H9 (cell line): ENCODE data around the gene TTC29. TPM values are rescaled to one million over a fixed set of nuclear protein-coding genes. Genes with fewer than 3 reads are reported as not detected.
"Not testable (repeated sequence)": the region's sequence is repeated elsewhere in the genome, so short reads cannot be mapped to it uniquely, and the experiment has no call there.

ENCODE experiments used
- DNase-seq: peaks from one replicate; pipeline ENCODE4 v3.0.0-alpha.2; 2017
- H2AFZ ChIP-seq: one replicate; pipeline ENCODE4 v1.6.1; 2013; ENCODE audit warnings: mild to moderate bottlenecking, low read length, control low read depth, moderate library complexity
- H2AK5ac ChIP-seq: 2 replicates; pipeline ENCODE4 v1.6.1; 2013; ENCODE audit warnings: low read length, control low read depth, mixed read lengths; ENCODE audit not compliant: insufficient read length
- H2BK120ac ChIP-seq: one replicate; pipeline ENCODE4 v1.6.1; 2013; ENCODE audit warnings: low read depth, mild to moderate bottlenecking, low read length, control low read depth, inconsistent platforms; ENCODE audit not compliant: poor library complexity, severe bottlenecking
- H2BK12ac ChIP-seq: 2 replicates; pipeline ENCODE4 v1.6.1; 2013; ENCODE audit warnings: low read length, control low read depth, mixed read lengths, low read depth; ENCODE audit not compliant: insufficient read length
- H2BK15ac ChIP-seq: 2 replicates; pipeline ENCODE4 v1.6.1; 2013; ENCODE audit warnings: low read depth, low read length, control low read depth
- H2BK20ac ChIP-seq: one replicate; pipeline ENCODE4 v1.6.1; 2013; ENCODE audit warnings: low read depth, mild to moderate bottlenecking, low read length, control low read depth, inconsistent platforms; ENCODE audit not compliant: poor library complexity, severe bottlenecking
- H2BK5ac ChIP-seq: 2 replicates; pipeline ENCODE4 v1.6.1; 2013; ENCODE audit warnings: low read length, control low read depth, mixed read lengths; ENCODE audit not compliant: insufficient read length
- H3K14ac ChIP-seq: 2 replicates; pipeline ENCODE4 v1.6.1; 2013; ENCODE audit warnings: low read length, control low read depth; ENCODE audit not compliant: insufficient read depth
- H3K18ac ChIP-seq: 2 replicates; pipeline ENCODE4 v1.6.1; 2013; ENCODE audit warnings: low read depth, mild to moderate bottlenecking, mixed read lengths, low read length, control low read depth; ENCODE audit not compliant: insufficient read length
- H3K23ac ChIP-seq: 2 replicates; pipeline ENCODE4 v1.6.1; 2013; ENCODE audit warnings: low read length, control low read depth, mixed read lengths, low read depth; ENCODE audit not compliant: insufficient read length
- H3K23me2 ChIP-seq: 2 replicates; pipeline ENCODE4 v1.6.1; 2013; ENCODE audit warnings: low read depth, mild to moderate bottlenecking, mixed read lengths, low read length, control low read depth; ENCODE audit not compliant: insufficient read length, poor library complexity, severe bottlenecking
- H3K27ac ChIP-seq: 2 replicates; pipeline ENCODE4 v1.5.1; 2013; ENCODE audit warnings: low read length, control low read depth, mixed read lengths, low read depth; ENCODE audit not compliant: insufficient read length
- H3K27me3 ChIP-seq: 2 replicates; pipeline ENCODE4 v1.6.1; 2013; ENCODE audit warnings: low read length, control low read depth, inconsistent platforms; ENCODE audit not compliant: insufficient read depth
- H3K4ac ChIP-seq: 2 replicates; pipeline ENCODE4 v1.6.1; 2013; ENCODE audit warnings: low read depth, mild to moderate bottlenecking, control low read depth, inconsistent platforms, low read length, moderate library complexity
- H3K4me1 ChIP-seq: 2 replicates; pipeline ENCODE4 v1.6.1; 2013; ENCODE audit warnings: low read length, control low read depth, inconsistent platforms; ENCODE audit not compliant: insufficient read depth
- H3K4me2 ChIP-seq: 2 replicates; pipeline ENCODE4 v1.6.1; 2013; ENCODE audit warnings: low read length, control low read depth, mixed read lengths; ENCODE audit not compliant: insufficient read length, insufficient read depth
- H3K56ac ChIP-seq: 2 replicates; pipeline ENCODE4 v1.6.1; 2013; ENCODE audit warnings: low read depth, mild to moderate bottlenecking, mixed read lengths, low read length, control low read depth; ENCODE audit not compliant: insufficient read length
- H3K79me1 ChIP-seq: 2 replicates; pipeline ENCODE4 v1.6.1; 2013; ENCODE audit warnings: low read depth, mild to moderate bottlenecking, moderate library complexity, low read length, control low read depth, inconsistent platforms; ENCODE audit not compliant: insufficient read depth, poor library complexity, severe bottlenecking
- H3K79me2 ChIP-seq: 2 replicates; pipeline ENCODE4 v1.6.1; 2013; ENCODE audit warnings: low read length, control low read depth, inconsistent platforms; ENCODE audit not compliant: insufficient read depth
- H3K9ac ChIP-seq: 2 replicates; pipeline ENCODE4 v1.6.1; 2013; ENCODE audit warnings: low read length, control low read depth, mixed read lengths; ENCODE audit not compliant: insufficient read length; ENCODE audit errors: extremely low read depth
- H3K9me3 ChIP-seq: one replicate; pipeline ENCODE4 v1.6.1; 2013; ENCODE audit warnings: low read depth, low read length, inconsistent platforms; ENCODE audit not compliant: control insufficient read depth
- H3T11ph ChIP-seq: one replicate; pipeline ENCODE4 v1.6.1; 2013; ENCODE audit warnings: mild to moderate bottlenecking, low read length, control low read depth, inconsistent platforms
- H4K20me1 ChIP-seq: one replicate; pipeline ENCODE4 v1.6.1; 2013; ENCODE audit not compliant: control insufficient read depth, insufficient read length, insufficient read depth
- H4K5ac ChIP-seq: 2 replicates; pipeline ENCODE4 v1.6.1; 2013; ENCODE audit warnings: low read depth, mild to moderate bottlenecking, mixed read lengths, low read length, control low read depth; ENCODE audit not compliant: insufficient read length
- H4K8ac ChIP-seq: replicated peaks from 2 replicates; pipeline ENCODE4 v1.6.1; 2013; ENCODE audit warnings: low read length, control low read depth, mixed read lengths, low read depth; ENCODE audit not compliant: insufficient read length
- H4K91ac ChIP-seq: 2 replicates; pipeline ENCODE4 v1.6.1; 2013; ENCODE audit warnings: low read depth, mild to moderate bottlenecking, moderate library complexity, mixed read lengths, low read length, control low read depth; ENCODE audit not compliant: insufficient read length
- H3K27ac Mint-ChIP-seq, 3 experiments: 2 replicates in 2 of 3; 3 replicates in 1 of 3; pipeline ENCODE4 v1.8.0; 2020 to 2021; ENCODE audit warnings: mixed read lengths in 3 of 3, mild to moderate bottlenecking in 1 of 3, moderate library complexity in 1 of 3
- H3K27me3 Mint-ChIP-seq: 2 replicates; pipeline ENCODE4 v1.8.0; 2021; ENCODE audit warnings: low read depth, mild to moderate bottlenecking, moderate library complexity, mixed read lengths
- H3K36me3 Mint-ChIP-seq, 3 experiments: 2 replicates in 2 of 3; 3 replicates in 1 of 3; pipeline ENCODE4 v1.8.0; 2020 to 2021; ENCODE audit warnings: low read depth in 3 of 3, mixed read lengths in 3 of 3; ENCODE audit not compliant: insufficient read depth in 1 of 3
- H3K4me1 Mint-ChIP-seq, 2 experiments: 2 replicates each; pipeline ENCODE4 v1.8.0; 2020; ENCODE audit warnings: mixed read lengths in 2 of 2
- H3K4me3 Mint-ChIP-seq, 2 experiments: 2 replicates in 1 of 2; 3 replicates in 1 of 2; pipeline ENCODE4 v1.8.0; 2020 to 2021; ENCODE audit warnings: mild to moderate bottlenecking in 2 of 2, mixed read lengths in 2 of 2, moderate library complexity in 1 of 2
- H3K9me3 Mint-ChIP-seq, 2 experiments: 2 replicates in 1 of 2; 3 replicates in 1 of 2; pipeline ENCODE4 v1.8.0; 2020; ENCODE audit warnings: mild to moderate bottlenecking in 2 of 2, mixed read lengths in 2 of 2, moderate library complexity in 1 of 2
- WGBS: extraction: QIAGEN DNeasy Blood & Tissue Kit; methylation state at CpG from one replicate; pipeline ENCODE4 v1.1.7; 2013; ENCODE audit warnings: missing lambda C conversion rate, low lambda C conversion rate, mixed read lengths; ENCODE audit not compliant: insufficient read length; ENCODE audit errors: extremely low coverage; 5-methylcytosine and 5-hydroxymethylcytosine counted together
- total RNA-seq: library from RNA; stranded (reverse); gene quantifications from 2 replicates; pipeline ENCODE4 v1.2.1, GENCODE V29; 2021
- TF ChIP-seq, protein P1 (sequence below): fragments of 200-600 bp; sonication (generic); conservative IDR thresholded peaks from 3 replicates; pipeline ENCODE4 v1.8.0; 2021; ENCODE audit warnings: antibody characterized with exemption, mild to moderate bottlenecking

The TTC29 gene
- total RNA-seq, 1 experiment from 2014 or later = not detected

DNA sequence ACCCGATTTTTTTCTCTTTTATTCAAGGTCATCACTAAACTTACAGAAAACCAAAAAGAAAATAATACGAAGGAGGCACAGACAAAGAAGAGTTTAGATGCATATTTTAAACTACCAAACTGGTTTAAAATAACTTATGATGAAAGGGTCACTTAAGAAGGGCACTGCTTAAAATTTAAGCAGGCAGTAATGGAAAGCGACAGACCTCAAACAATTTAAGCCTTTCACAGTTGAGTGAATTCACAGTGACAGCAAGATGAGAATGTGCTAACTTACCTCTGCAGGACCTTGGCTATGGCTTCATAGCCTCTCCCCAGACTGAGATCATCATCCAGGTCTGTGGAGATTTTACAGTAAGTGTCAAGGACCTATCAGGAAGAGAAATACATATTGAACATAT, 112.1 kb downstream of the TTC29 start:
- H3K27me3 Mint-ChIP-seq = peaks cover 3% of the 10 kb centered on the region; the same call in 1 of the 2 replicates
- Histone ChIP-seq H3K14ac (no peak overlapping the region), H3K4me1 (no peaks in the 10 kb centered on the region), H2BK20ac (no peak overlapping the region), H2BK15ac (no peak overlapping the region), H3K4ac (no peak overlapping the region), H3K56ac (no peak overlapping the region), H4K8ac (no peak overlapping the region), H3K9me3 (no peaks in the 10 kb centered on the region), H3K9ac (no peak overlapping the region), H3K79me2 (no peaks in the 10 kb centered on the region), H3K23me2 (no peaks in the 10 kb centered on the region), H4K5ac (no peak overlapping the region), H4K20me1 (no peaks in the 10 kb centered on the region), H2AK5ac (no peak overlapping the region), H3K27me3 (no peaks in the 10 kb centered on the region), H4K91ac (no peak overlapping the region), H3K18ac (no peak overlapping the region), H2BK5ac (no peak overlapping the region), H3K79me1 (no peaks in the 10 kb centered on the region), H2BK12ac (no peak overlapping the region), H2AFZ (no peak overlapping the region), H3T11ph (no peak overlapping the region), H3K23ac (no peak overlapping the region), H3K27ac (no peak overlapping the region), H3K4me2 (no peak overlapping the region), H2BK120ac (no peak overlapping the region)
- no CpG with 5 or more reads among the region's 3 CpGs for WGBS
- no peak for DNase-seq
- TF ChIP-seq, protein P1, sequence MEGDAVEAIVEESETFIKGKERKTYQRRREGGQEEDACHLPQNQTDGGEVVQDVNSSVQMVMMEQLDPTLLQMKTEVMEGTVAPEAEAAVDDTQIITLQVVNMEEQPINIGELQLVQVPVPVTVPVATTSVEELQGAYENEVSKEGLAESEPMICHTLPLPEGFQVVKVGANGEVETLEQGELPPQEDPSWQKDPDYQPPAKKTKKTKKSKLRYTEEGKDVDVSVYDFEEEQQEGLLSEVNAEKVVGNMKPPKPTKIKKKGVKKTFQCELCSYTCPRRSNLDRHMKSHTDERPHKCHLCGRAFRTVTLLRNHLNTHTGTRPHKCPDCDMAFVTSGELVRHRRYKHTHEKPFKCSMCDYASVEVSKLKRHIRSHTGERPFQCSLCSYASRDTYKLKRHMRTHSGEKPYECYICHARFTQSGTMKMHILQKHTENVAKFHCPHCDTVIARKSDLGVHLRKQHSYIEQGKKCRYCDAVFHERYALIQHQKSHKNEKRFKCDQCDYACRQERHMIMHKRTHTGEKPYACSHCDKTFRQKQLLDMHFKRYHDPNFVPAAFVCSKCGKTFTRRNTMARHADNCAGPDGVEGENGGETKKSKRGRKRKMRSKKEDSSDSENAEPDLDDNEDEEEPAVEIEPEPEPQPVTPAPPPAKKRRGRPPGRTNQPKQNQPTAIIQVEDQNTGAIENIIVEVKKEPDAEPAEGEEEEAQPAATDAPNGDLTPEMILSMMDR = no peak
- no peak overlapping the region for H3K4me3 Mint-ChIP-seq
- no peak overlapping the region for H3K27ac Mint-ChIP-seq
- no peaks in the 10 kb centered on the region for H3K36me3 Mint-ChIP-seq
- H3K4me1 Mint-ChIP-seq = no peaks in the 10 kb centered on the region
- no peaks in the 10 kb centered on the region for H3K9me3 Mint-ChIP-seq

DNA sequence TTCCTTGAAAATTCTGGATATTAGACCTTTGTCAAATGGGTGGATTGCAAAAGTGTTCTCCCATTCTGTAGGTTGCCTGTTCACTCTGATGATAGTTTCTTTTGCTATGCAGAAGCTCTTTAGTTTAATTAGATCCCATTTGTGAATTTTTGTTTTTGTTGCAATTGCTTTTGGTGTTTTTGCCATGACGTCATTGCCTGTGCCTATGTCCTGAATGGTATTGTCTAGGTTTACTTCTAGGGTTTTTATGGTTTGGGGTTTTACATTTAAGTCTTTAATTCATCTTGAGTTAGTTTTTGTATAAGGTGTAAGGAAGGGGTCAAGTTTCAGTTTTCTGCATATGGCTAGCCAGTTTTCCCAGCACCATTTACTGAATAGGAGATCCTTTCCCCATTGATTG, 122.7 kb downstream of the TTC29 start:
- not testable (repeated sequence) for H3K36me3 Mint-ChIP-seq, H3K4ac ChIP-seq, H3K4me3 Mint-ChIP-seq, H3K9ac ChIP-seq, H3K79me2 ChIP-seq, H3K23me2 ChIP-seq, H3T11ph ChIP-seq, H2BK12ac ChIP-seq, H2BK5ac ChIP-seq, H2AK5ac ChIP-seq, H3K9me3 Mint-ChIP-seq, DNase-seq, H3K27ac ChIP-seq, H3K18ac ChIP-seq, H3K23ac ChIP-seq, H4K8ac ChIP-seq, H2BK15ac ChIP-seq, H4K91ac ChIP-seq, H3K27me3 Mint-ChIP-seq, H3K27me3 ChIP-seq, H3K4me1 ChIP-seq, H4K20me1 ChIP-seq, H2AFZ ChIP-seq, H3K4me2 ChIP-seq, H3K27ac Mint-ChIP-seq, H4K5ac ChIP-seq, H3K4me1 Mint-ChIP-seq, H2BK20ac ChIP-seq, H2BK120ac ChIP-seq, H3K14ac ChIP-seq, H3K79me1 ChIP-seq, H3K56ac ChIP-seq, H3K9me3 ChIP-seq
- no CpG with 5 or more reads among the region's 1 CpG for WGBS
